Jurkat, Clone E6-1 (cell line): Measurements from ENCODE around the gene BCAS3.

Source experiments
- DNase-seq: peaks from one replicate; pipeline ENCODE4 v3.0.0-alpha.2; 2011; ENCODE audit warnings: low read depth, low spot score
- H3K4me3 ChIP-seq: 2 replicates; pipeline ENCODE4 v1.5.1; 2011; ENCODE audit warnings: mild to moderate bottlenecking, low read length, control low read depth, moderate library complexity

The BCAS3 gene

GRCh38 chr17:61305024-61305423, 627.4 kb downstream of the BCAS3 start:
- no peak for DNase-seq
- H3K4me3 ChIP-seq: no peak overlapping the region

- no peak for DNase-seq
- H3K4me3 ChIP-seq: no peak overlapping the region
Measured at GRCh38 chr17:61306003-61306402, 628.4 kb downstream of the BCAS3 start.

- DNase-seq: no peak
- no peak overlapping the region for H3K4me3 ChIP-seq
Measured at GRCh38 chr17:61307905-61308886, 630.5 kb downstream of the BCAS3 start.

GRCh38 chr17:61309362-61310256, 632.0 kb downstream of the BCAS3 start:
- DNase-seq: no peak
- H3K4me3 ChIP-seq: no peak overlapping the region

GRCh38 chr17:61310590-61310989, 632.9 kb downstream of the BCAS3 start:
- no peak for DNase-seq
- no peak overlapping the region for H3K4me3 ChIP-seq

GRCh38 chr17:61312406-61313295, 635.0 kb downstream of the BCAS3 start:
- no peak for DNase-seq
- H3K4me3 ChIP-seq: no peak overlapping the region

GRCh38 chr17:61313461-61314326, 636.0 kb downstream of the BCAS3 start:
- H3K4me3 ChIP-seq: no peak overlapping the region
- DNase-seq: no peak

GRCh38 chr17:61314368-61315078, 636.9 kb downstream of the BCAS3 start:
- H3K4me3 ChIP-seq: no peak overlapping the region
- DNase-seq: no peak

- no peak overlapping the region for H3K4me3 ChIP-seq
- DNase-seq: no peak
Measured at GRCh38 chr17:61316633-61317032, 639.0 kb downstream of the BCAS3 start.

- DNase-seq: no peak
- no peak overlapping the region for H3K4me3 ChIP-seq
Measured at GRCh38 chr17:61317779-61318178, 640.1 kb downstream of the BCAS3 start.

- DNase-seq: no peak
- H3K4me3 ChIP-seq: no peak overlapping the region
Measured at GRCh38 chr17:61318684-61319098, 641.0 kb downstream of the BCAS3 start.

GRCh38 chr17:61321344-61321743, 643.7 kb downstream of the BCAS3 start:
- H3K4me3 ChIP-seq: no peak overlapping the region
- no peak for DNase-seq

GRCh38 chr17:61322325-61323002, 644.8 kb downstream of the BCAS3 start:
- no peak for DNase-seq
- no peak overlapping the region for H3K4me3 ChIP-seq

- no peak for DNase-seq
- no peak overlapping the region for H3K4me3 ChIP-seq
Measured at GRCh38 chr17:61323003-61323908, 645.6 kb downstream of the BCAS3 start.

GRCh38 chr17:61323909-61324868, 646.5 kb downstream of the BCAS3 start:
- no peak for DNase-seq
- no peak overlapping the region for H3K4me3 ChIP-seq
